ENCODE data around the gene PEX11G. TPM values are rescaled to one million over a fixed set of nuclear protein-coding genes. Genes with fewer than 3 reads are reported as not detected.

Gene PEX11G
- total and polyA plus RNA-seq, 2 donors (not counting 3 experiments of a cell fraction or from before 2014, with no cell fraction given), result 1.3 to 1.9 TPM

DNA sequence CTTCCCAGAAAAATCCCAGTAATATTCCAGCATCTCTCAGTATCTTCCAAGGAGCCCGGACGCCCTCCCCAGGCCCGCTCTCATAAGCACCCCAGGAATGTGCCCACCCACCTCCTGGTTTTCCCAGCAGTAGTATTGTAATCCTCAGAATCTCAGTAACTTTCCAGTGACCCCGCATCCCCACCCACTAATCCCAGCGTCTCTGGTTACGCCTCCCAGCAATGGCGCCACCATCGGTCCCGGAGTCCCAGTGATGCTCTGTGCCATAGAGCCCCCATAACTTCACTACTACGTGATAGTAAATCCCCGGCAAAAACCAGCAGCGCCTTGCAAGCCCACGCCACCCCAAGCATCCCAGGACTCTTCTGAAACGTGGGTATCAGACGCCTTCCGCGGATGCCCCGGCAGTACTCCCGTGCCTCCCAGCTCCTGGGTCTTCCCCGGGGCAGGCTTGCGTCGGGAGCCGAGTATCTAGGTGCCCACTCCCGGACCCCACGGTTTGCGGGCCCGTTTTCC, 45.8 kb upstream of the PEX11G start:
- peak overlapping the region; percentile 50 for H3K27ac ChIP-seq (ENCODE audit: insufficient read depth, low read depth, low read length)
- ChIA-PET CTCF (interaction anchor here (1.0 to 2.2 kb wide), 5 partner anchors 11 to 180 kb away, joined by 3 to 6 read pairs (median 4); no protein-coding TSS in a partner anchor), POLR2A (interaction anchor here (1.5 kb wide), 1 partner anchor 13 kb away, joined by 4 read pairs; the partner anchor contains the start of gene MCOLN1)
- H3K9me1 ChIP-seq (replicated peaks; ENCODE audit: control insufficient read depth, extremely low read depth, insufficient read depth, low read length), result no peaks in the 10 kb centered on the region
- peak overlapping the region; percentile 74 for H2AFZ ChIP-seq (ENCODE audit: low read depth, low read length)
- no peaks in the 10 kb centered on the region for H3K79me2 ChIP-seq (ENCODE audit: control insufficient read depth, insufficient read depth, low read length)
- no peaks in the 10 kb centered on the region for H3K27me3 ChIP-seq (ENCODE audit: control insufficient read depth in 2 of 2, insufficient read depth in 2 of 2, low read length in 2 of 2)
- intact Hi-C loops (cut with micrococcal nuclease), result loop anchor here (1.0 to 5.0 kb wide), 5 partner anchors 12 to 180 kb away; partner anchors contain the start of genes MCOLN1, PET100, PEX11G and XAB2
- no peaks in the 10 kb centered on the region for H3K9me3 ChIP-seq (replicated peaks; ENCODE audit: control insufficient read depth, insufficient read depth, low read length)
- FAIRE-seq (peak; percentile 88), DNase-seq (ENCODE audit: low read depth, low spot score) (peak; percentile 90)
- TF ChIP-seq JUN (IDR thresholded peaks at IDR 0.05; ENCODE audit: borderline replicate concordance, insufficient read depth, insufficient read length, low read depth) (no peak), POLR2A (IDR thresholded peaks at IDR 0.05; ENCODE audit: low read depth, low read length) (peak; percentile 50), CTCF (IDR thresholded peaks at IDR 0.05; ENCODE audit: extremely low read depth in 1 of 2, insufficient read depth in 1 of 2, low read depth in 1 of 2, low read length in 2 of 2) (peak; percentile 3 to 16), EZH2 (IDR thresholded peaks at IDR 0.05; ENCODE audit: borderline replicate concordance, low read depth, low read length, severe bottlenecking) (no peak), MYC (IDR thresholded peaks at IDR 0.05; ENCODE audit: low read depth, low read length) (no peak), GATA2 (IDR thresholded peaks at IDR 0.05; ENCODE audit: insufficient read depth, insufficient read length, low read depth, low read length) (no peak), POLR2AphosphoS5 (IDR thresholded peaks at IDR 0.05; ENCODE audit: insufficient read depth, low read depth, low read length) (no peak)
- TF ChIP-seq, protein P1, sequence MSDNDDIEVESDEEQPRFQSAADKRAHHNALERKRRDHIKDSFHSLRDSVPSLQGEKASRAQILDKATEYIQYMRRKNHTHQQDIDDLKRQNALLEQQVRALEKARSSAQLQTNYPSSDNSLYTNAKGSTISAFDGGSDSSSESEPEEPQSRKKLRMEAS (IDR thresholded peaks at IDR 0.05; ENCODE audit: insufficient read depth, insufficient read length), result no peak
- BruUV-seq (replicated peaks), result no TSS peak
- H3K9ac ChIP-seq (replicated peaks; ENCODE audit: extremely low read depth, insufficient read depth, low read length), result peak overlapping the region; percentile 71
- H4K20me1 ChIP-seq (replicated peaks; ENCODE audit: control insufficient read depth, extremely low read depth, insufficient read depth, low read length), result no peaks in the 10 kb centered on the region
- H3K4me2 ChIP-seq (ENCODE audit: insufficient read depth, low read length), result peak overlapping the region; percentile 93
- peak overlapping the region; percentile 55 to 97 (median 82) for H3K4me3 ChIP-seq (replicated peaks in 1 of 3; ENCODE audit: insufficient read depth in 1 of 3, low read depth in 1 of 3, low read length in 3 of 3)
- H3K4me1 ChIP-seq (ENCODE audit: control insufficient read depth, extremely low read depth, insufficient read depth, low read length), result peaks cover 8% of the 10 kb centered on the region
- dilution Hi-C loops (cut with MboI; ENCODE audit: extremely low pct_ligation_motif_present, low sequenced_read_pairs), result no loop called here
- peaks cover 3% of the 10 kb centered on the region in 2 experiments for H3K36me3 ChIP-seq (ENCODE audit: control insufficient read depth in 2 of 2, extremely low read depth in 1 of 2, insufficient read depth in 2 of 2, low read length in 2 of 2)
